G401 (cell line): ENCODE measurements around the gene RNASE9. TPM values are rescaled to one million over a fixed set of nuclear protein-coding genes. Genes with fewer than 3 reads are reported as not detected.
"Not testable (repeated sequence)": the region's sequence is repeated elsewhere in the genome, so short reads cannot be mapped to it uniquely, and the experiment has no call there.

Experiments used
- DNase-seq: peaks from one replicate; pipeline ENCODE4 v3.0.0-alpha.2; 2015; ENCODE audit warnings: low spot score
- in situ Hi-C: cut with HindIII; loops from 2 replicates; pipeline ENCODE4 v1.10.0; 2016; ENCODE audit warnings: low sequenced_read_pairs, mixed read lengths
- total RNA-seq: library from RNA; depleted of rRNA; stranded (reverse); fragments of >200 nt; shearing (Covaris generic); gene quantifications from 2 replicates; pipeline ENCODE4 v1.2.3, GENCODE V29; 2014

RNASE9 gene
- total RNA-seq, 1 experiment from 2014 or later: not detected

- in situ Hi-C loops: no loop called here
- DNase-seq: no peak
Observed at GRCh38 chr14:20578784-20579502, 18.1 kb upstream of the RNASE9 start.

DNA sequence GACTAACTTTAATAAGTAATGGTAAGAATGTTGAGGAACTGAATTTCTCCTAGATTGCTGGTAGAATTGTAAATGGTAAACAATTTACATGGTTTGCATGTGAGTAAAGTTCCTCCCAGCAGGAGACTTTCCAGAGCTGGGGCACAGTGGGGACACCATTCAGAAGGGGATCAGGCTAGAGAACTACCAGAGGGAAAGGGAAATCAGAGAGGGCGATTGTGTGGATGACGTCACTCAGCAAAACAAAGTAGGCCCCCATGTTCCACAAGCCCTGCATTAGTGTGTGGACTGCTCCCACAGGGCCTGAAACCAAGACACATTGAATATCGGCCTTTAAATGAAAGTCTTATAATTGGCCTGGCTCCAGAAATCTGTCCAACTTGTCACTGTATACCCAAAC, 17.5 kb upstream of the RNASE9 start:
- in situ Hi-C loops: no loop called here
- no peak for DNase-seq

- DNase-seq, in situ Hi-C loops: not testable (repeated sequence)
Observed at GRCh38 chr14:20572382-20572990, 11.6 kb upstream of the RNASE9 start.

DNA sequence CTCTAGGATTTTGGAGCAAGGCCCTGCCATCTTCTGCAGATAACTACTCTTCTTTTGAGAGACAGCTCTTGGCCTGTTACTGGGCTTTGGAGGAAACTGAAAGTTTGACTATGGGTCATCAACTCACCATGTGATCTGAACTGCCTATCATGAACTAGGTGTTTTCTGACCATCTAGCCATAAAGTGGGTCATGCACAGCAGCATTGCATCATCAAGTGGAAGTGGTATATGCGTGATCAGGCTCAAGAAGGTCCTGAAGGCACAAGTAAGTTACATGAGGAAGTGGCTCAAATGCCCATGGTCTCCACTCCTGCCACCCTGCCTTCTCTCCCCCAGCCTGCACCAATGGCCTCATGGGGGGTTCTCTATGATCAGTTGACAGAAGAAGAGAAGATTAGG, 9.9 kb upstream of the RNASE9 start:
- in situ Hi-C loops, DNase-seq: not testable (repeated sequence)

GRCh38 chr14:20569865-20570264, 9.0 kb upstream of the RNASE9 start:
- DNase-seq, in situ Hi-C loops: not testable (repeated sequence)

DNA sequence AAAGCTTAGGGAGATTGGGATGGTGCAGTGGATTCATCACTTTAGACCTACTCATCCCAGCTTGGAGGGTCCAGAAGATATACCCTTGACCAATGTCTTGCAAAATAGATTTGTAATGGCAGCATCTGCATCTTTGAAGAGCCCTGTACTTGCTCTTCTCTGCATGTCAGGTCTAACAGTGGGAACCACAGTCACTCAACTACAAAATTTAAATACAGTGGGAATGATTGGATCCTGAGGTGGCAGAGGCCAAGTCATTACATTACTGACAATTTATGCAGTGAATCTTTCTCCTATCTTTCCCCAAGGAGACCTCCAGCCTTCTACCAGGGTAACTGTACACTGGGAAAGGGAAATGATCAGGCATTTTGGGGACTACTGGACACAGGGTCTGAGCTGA, 8.2 kb upstream of the RNASE9 start:
- DNase-seq: no peak
- in situ Hi-C loops: no loop called here

DNA sequence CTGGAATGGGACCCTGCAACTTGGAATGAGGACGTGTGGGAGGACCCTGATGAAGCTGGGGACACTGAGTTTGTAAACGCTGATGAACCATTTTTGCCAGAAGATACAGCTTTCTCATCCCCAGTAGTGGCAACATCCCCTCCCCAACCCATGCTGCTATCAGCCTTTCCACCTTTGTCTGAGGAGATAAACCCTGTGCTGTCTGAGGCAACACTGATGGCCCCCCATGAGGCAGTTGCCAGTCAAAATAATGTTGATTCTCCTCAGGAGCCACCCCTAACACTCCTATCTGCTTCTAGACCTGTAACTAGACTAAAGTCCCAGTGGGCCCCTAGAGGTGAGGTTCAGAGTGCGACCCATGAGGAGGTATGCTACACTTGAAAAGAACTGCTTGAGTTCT, 7.5 kb upstream of the RNASE9 start:
- no peak for DNase-seq
- in situ Hi-C loops: no loop called here

- DNase-seq, in situ Hi-C loops: not testable (repeated sequence)
Observed at GRCh38 chr14:20567199-20567598, 6.4 kb upstream of the RNASE9 start.

DNA sequence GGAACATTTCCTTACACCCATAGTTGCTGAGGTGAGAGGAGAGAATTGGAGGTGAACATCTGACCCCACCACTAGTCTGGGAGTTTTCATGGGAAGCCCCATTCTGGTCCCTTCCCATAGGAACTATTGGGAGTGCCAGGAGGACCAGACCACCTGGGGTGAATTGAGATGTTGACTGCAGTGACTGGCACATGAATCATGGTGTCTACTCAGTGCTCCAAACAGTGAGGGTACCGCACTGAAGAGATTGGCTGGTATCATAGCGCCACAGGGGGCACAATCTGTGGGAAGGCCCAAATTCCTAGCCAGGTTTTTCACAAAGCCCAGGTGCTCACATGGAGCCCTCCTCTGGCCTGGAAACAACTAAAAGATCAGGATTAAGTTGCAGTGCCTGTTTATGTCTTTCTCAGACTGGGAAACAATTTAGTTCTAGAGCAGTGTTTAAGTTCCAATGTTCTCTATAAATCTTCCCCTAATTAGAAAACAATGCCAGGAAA, 3.7 kb upstream of the RNASE9 start:
- no peak for DNase-seq
- in situ Hi-C loops: no loop called here

GRCh38 chr14:20563971-20564370, 3.1 kb upstream of the RNASE9 start:
- no peak for DNase-seq
- in situ Hi-C loops: no loop called here

DNA sequence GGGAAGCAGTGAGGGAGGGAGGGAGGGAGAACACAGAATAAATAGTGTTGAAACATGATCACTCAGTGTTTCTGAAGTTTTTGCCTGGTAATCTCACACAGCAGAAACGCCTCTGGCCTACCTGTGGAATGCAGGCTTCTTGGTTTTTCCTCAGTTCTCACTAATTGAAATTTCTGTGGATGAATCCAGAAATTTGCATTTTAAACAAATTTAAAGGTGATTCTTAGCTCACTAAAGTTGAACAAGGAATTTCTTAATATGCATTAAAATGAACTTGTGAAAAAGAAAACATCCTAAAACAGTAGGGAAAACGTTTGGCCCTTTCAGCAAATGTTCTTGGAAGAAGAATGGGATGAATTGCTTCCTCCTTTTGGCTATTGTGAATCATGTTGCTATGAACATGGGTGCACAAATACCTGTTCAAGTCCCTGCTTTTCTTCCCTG, 1.4 kb downstream of the RNASE9 start:
- no peak for DNase-seq
- in situ Hi-C loops: no loop called here

DNA sequence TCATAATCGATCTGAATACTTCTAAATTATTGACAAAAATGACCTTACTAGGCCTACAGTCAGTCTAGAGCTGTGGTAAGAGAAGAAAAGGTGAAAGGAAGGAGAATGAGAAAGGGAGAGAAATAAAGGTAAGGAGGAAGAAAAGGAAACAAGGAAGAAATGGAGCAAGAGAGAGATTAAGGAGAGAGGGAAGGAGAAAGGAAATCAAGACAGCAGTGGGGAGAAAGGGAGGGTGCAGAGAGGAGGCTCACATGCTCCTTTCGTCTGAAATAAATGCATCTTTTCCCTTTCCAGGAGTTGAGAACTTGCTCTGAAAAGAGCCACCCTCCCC, 3.7 kb downstream of the RNASE9 start:
- in situ Hi-C loops: no loop called here

DNA sequence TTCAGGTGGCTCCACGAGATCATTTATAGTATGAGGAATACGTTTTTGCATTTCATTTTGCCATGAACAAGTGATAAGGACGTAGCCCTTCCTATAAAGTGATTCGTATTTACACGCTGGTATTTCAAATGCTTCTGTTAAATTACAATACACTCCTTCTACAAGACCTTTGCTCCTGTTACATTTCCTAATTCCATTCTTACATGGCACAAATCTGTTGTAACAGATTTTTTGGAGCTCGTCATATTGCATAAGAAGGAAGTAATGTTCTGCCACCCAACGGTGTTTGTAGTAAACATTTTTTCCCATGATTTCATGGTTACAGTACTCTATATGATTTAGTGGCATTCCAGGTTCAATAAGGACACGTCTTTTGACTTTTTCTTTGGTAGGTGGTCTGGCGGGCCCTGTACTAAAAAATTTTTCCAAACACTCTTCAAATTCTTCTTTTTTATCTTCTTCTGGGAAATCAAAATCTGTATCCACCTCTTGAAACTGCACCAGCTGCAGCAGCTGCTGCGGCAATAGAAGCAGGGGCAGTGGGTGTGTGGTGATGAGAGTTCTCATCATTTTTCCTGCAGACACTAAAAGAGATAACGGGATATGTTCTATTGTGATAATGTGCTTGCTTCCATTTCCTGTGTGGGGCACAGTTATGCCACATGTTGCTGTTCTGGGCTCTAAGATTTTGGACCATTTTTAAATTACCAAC, 4.2 kb downstream of the RNASE9 start:
- no peak for DNase-seq
- in situ Hi-C loops: no loop called here

More for the DNA sequence above, 3.7 kb downstream of the RNASE9 start:
- DNase-seq: no peak

- DNase-seq: no peak
- in situ Hi-C loops: no loop called here
Observed at GRCh38 chr14:20555845-20556244, 5.0 kb downstream of the RNASE9 start.

DNA sequence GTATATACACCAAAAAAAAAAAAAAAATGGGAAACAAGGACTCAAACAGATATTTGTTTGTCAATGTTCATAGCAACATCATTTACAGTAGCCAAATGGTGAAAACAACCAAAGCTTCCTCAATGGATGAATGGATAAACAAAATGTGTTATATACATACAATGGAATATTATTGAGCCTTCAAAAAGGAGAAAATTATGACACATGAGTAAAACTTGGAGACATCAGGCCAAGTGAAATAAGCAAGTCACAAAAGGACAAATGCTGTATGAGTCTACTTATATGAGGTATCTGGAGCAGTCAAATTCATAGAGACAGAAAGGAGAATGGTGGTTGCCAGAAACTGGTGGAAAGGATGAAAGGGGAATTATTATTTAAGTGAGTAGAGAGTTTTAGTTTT, 7.8 kb downstream of the RNASE9 start:
- in situ Hi-C loops: no loop called here
- no peak for DNase-seq

DNA sequence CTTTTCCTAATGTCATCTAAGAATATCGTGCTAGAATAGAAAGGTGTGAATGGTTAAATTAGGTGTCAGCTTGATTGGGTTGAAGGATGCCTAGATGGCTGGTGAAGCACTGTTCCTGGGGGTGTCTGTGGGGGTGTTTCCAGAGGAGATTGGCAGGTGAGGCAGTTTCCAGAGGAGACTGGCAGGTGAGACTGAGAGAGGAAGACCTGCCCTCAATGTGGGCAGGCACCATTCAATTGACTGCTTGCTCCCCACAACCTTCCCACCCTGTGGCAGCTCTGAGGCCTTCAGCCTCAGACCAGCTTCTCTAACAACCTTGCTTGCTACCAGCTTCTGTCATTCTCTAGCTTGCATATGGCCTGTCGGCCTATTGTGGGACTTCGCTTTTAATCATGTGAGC, 9.2 kb downstream of the RNASE9 start:
- in situ Hi-C loops: no loop called here
- no peak for DNase-seq

GRCh38 chr14:20550926-20551325, 9.9 kb downstream of the RNASE9 start:
- in situ Hi-C loops: no loop called here
- no peak for DNase-seq

- in situ Hi-C loops: no loop called here
- no peak for DNase-seq
Observed at GRCh38 chr14:20548414-20549158, 12.3 kb downstream of the RNASE9 start.

DNA sequence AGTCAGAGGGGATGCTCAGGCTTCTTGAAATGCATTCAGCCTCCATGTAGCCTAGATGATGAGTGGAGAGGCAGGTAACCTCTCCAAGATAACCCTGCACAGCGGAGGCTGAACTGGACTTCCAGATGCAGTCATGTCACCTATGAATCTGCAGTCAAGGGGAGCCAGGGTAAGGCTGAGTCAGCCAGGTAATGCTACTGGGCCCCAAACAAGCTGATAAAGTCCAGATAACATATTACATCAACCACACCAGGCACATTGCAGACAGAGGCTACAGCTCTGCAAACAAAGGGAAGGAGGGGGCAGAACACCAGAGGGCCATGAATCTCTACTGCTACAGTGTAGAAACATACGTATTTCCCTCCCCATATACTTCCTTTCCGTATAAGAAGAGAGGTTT, 14.0 kb downstream of the RNASE9 start:
- in situ Hi-C loops: no loop called here
- no peak for DNase-seq

DNA sequence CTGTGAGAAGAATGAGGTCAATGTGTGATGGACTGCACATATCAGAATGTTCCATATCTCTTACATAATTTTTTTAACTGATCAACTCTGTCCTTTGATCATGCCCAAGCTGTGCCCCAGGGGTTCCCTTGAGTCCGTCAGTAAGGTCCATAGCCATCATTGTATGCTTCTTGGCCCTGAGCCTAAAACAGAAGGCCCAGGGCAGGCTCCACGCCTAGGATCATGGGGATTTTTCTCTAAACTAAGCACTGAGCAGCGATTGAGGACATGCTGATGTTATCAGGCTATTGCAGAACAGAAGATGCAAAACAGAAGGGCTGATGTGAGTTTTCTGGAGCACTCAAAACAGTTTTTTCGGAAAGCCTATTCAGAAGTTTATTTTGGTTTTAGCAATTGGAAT, 20.9 kb downstream of the RNASE9 start:
- in situ Hi-C loops: no loop called here
- no peak for DNase-seq
